Activated naive CD8-positive, alpha-beta T cell treated with anti-CD3 and anti-CD28 coated beads, Interleukin-2, amount 50 U/mL, for 16 hours (primary cell): ENCODE data around the gene ATP1A4.

ENCODE experiments used
- DNase-seq: peaks from one replicate; pipeline ENCODE4 v3.0.0-alpha.2; 2020; ENCODE audit warnings: low read depth, low spot score

The ATP1A4 gene

DNA sequence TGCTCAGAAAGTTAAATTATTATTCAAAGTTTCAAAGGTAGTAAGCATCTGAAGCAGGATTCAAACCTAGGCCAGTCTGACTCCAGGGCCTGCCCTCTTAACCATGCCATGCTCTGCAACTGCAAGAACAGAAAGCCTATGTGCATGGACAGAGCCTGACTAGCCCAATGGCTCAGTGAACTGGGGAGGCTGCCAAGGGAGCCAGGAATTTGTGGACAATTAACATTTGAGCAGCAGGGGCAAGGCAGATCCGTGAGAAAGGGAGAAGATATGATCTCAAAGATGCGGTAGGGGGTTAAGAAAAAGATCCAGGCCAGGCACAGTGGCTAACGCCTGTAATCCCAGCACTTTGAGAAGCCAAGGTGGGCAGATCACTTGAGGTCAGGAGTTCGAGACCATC lies 6.5 kb upstream of the ATP1A4 start:
- DNase-seq: no peak

DNA sequence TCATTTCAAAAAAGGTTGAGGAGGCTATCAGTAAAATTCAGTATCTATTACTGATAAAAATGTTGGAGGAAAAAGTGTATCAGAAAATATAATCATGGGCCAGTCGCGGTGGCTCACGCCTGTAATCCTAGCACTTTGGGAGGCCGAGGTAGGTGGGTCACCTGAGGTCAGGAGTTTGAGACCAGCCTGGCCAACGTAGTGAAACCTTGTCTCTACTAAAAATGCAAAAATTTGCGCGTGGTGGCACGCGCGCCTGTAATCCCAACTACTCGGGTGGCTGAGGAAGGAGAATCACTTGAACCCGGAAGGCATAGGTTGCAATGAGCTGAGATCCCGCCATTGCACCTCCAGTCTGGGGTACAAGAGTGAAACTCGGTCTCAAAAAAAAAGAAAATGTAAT lies 5.3 kb upstream of the ATP1A4 start:
- DNase-seq: no peak

DNA sequence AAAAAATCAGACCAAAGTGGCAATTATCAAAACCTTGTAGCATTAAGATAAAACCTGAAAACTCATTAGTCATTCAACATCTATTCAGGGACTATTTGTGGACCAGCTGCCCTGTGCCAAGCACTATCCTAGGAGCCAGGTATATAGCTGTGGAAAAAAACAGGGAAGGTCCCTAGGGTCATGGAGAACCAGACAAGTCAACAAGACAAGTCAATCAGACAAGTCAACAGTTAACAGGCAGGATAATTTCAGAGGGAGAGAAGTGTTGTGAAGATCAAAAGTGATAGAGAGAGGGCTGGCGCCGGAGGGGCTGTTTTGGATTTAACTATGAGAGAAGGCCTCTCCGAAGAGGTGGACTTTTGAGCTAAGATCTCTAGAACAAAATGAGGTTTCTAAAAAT lies 3.3 kb upstream of the ATP1A4 start:
- DNase-seq: no peak

DNA sequence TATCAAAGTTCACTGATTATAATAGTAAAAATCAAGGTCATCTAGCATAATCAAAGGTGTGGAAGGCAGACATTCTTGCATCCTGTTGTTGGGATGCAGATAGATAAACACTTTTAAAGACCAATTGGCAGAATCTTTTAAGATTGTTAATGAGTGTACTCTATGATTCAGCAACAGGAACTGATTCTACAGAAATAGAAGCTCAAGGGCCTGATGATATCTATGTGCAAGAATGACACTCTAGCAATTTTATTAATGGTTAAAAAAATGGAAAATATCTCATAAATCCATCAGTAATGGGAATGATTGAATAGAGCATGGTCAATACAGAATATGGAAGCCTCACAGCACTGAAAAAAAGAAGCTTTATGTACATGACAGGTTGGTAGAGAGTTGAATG lies 2.2 kb upstream of the ATP1A4 start:
- DNase-seq: no peak

DNA sequence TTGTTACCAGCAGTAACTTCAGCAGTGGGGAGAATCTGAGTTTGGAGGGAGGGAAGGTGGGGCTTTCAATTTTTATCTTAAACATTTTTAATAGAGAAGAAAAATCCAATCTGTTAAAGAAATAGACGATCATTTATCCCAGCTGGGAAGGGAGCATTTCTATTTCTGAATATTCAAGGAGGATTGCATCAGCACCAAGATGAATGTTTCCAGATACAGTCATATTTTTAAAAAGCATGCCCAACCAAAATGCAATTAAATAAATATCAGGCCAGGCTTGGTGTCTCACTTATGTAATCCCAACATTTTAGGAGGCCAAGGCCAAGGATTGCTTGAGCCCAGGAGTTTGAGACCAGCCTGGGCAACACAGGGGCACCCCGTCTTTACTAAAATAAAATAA lies 1.7 kb upstream of the ATP1A4 start:
- no peak for DNase-seq

DNA sequence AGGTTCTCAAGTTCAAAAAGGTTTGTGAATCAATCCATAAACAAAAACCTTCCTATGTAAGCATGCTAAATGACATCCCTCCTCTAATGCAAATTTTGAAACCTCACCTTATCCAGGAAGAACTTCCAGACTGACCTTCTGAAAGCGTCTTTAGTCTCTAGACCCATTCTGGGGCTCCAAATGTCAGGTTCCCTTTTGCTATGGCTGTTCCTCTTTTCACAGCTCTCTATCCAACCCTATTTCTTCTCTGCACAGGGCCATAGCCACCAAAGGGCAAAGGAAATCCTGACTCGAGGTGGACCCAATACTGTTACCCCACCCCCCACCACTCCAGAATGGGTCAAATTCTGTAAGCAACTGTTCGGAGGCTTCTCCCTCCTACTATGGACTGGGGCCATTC lies 3.4 kb downstream of the ATP1A4 start:
- DNase-seq: no peak

DNA sequence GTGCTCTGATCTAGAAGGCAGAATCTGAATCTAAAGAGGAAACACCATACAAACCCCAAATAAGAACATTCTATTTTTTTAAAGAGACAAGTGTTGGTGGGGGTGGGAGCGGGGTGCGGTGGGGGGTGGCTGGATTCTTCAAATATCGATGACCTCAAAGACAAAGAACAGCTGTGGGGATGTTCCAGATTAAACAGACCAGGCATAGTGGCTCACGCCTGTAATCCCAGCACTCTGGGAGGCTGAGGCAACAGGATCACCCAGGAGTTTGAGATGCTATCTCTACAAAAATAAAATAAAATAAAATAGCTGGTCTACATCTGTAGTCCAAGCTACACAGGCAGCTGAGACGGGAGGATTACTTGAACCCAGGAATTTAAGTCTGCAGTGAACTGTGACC lies 5.0 kb downstream of the ATP1A4 start:
- DNase-seq: no peak

DNA sequence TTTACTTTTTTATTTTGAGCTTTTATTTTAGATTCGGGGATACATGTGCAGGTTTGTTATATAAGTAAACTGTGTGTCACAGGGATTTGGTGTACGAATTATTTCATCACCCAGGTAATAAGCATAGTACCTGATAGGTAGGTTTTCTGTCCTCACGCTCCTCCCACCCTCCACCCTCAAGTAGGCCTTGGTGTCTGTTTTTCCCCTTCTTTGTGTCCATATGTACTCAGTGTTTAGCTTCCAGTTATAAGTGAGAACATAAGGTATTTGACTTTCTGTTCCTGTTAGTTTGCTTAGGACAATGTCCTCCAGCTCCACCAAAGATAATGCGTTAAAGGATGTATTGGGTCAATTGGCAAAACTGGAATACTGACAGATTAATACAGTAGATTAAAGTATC lies 5.8 kb downstream of the ATP1A4 start:
- DNase-seq: no peak

DNA sequence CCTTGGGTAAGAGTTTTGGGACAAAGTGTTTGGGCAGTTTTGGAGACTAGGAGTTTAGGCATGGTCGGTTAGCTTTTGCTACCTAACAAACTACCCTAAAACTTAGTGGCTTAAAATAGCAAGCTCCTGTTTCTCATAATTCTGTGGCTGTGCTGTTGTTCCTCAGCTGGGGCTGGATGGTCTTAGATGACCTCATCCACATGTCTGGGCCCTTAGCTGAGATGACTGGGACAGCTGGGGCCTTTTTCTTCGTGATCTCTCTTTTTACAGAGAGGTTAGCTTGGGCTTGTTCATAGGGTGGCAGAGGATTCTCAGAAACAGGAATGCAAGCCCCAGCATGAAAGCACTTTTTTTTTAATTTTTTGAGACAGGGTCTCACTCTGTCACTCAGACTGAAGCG lies 6.6 kb downstream of the ATP1A4 start:
- no peak for DNase-seq

DNA sequence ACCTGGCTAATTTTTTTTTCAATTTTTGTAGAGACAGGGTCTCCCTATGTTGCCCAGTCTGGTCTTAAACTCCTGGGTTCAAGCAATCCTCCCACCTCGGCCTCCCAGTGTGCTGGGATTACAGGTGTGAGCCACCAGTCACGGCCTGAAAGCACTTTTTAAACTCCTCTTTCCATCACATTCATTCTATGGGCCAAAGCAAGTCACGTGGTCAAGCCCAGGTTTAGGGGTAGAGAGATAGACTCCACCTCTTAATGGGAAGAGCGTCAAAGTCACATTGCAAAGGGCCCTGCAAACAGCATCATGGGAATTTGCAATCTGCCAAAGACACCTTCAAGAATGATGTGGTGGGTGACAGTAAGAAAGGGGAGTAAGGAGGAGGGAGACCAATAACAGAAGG lies 7.1 kb downstream of the ATP1A4 start:
- no peak for DNase-seq

DNA sequence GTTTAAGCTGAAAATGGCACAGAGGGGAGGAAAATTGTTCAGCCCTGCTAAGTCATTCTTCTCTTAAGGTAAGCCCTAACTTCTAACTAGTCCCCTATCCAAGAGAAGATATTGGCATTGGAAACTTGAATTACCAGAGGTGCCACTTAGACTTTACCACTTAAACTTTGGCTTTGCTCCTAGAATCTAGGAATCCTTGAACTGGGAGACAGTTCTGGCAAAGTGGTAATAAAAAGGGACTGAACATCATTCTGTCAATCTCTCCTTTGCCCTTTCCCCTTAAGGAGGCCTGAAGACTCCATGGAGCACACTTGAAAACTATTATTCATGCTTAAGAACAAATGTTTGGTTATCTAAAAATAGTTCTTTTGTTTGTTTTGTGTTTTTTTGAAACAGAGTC lies 8.4 kb downstream of the ATP1A4 start:
- DNase-seq: no peak

DNA sequence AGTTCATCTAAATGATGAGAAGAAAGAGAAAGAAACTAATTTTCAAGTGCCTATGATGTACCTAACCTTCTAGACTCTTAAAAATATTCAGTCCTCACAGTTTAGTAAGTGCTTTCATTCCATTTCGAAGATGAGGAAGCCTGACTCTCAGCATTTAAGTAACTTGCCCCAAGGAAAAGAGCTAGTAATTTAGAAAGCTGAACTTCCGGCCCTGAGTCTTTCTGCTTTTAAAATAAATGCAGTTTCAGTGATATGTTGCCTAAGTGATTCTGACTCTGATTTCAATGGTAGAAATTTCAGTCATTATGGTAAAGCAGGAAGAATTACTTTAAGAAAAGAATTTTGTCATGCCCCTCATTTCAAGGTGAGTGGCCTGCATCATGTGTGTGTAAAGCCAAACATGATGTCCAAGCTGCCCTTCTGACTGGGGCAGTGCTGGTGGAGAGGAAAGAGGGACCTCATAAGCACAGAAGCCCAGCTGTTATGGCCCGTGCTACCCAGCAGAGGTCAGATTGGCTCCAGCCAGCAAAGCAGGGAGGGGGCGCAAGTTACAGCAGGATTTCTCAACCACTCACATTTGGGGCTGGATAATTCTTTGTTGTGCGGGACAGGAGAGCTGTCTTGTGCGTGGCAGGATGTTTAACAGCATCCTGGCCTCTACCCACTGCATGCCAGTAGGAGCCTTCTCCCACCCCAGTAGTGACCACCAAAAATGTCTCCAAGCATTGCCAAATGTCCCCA lies 10.7 kb downstream of the ATP1A4 start:
- DNase-seq: no peak

DNA sequence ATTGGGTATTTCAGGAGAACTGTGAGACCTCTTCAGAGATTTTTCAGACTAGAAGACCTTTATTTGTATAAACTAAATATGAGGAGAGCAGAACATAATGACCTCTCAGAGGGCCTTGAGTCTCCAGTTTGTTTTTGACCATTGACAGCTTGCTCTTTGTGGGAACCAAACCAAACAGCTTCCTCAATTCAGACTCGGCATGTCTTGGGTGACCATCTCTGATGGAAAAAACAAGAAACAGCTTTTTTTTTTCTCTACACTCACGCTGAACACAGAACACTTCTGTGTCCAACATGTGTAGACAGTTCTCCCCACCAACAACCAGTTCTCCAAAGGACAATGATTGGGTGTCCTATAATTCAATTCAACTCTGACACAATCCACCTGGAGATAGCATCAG lies 11.5 kb downstream of the ATP1A4 start:
- no peak for DNase-seq

DNA sequence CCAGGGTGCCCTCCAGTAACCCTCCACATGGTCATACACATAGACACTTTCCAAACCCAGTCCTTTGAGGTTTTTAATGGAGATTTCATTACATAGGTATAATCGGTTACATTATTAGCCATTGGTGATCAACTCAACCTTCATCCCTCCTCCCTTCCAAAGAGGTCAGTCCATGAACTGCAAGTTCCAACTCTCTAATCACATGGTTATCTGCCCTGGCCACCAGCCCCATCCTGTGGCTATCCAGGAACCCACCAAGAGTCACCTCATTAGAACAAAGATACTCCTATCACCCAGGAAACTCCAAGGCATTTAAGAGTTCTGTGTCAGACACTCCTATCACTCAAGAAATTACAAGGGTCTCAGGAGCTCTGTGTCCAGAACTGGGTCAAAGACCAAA lies 12.2 kb downstream of the ATP1A4 start:
- DNase-seq: no peak

DNA sequence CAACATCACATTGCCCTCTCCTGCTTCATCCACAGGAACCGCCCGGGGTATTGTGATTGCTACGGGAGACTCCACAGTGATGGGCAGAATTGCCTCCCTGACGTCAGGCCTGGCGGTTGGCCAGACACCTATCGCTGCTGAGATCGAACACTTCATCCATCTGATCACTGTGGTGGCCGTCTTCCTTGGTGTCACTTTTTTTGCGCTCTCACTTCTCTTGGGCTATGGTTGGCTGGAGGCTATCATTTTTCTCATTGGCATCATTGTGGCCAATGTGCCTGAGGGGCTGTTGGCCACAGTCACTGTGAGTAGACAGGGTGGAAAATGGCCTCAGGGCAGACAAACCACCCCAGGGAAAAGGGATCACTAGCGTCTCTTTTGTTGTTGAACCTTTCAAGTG lies 12.7 kb downstream of the ATP1A4 start:
- no peak for DNase-seq

DNA sequence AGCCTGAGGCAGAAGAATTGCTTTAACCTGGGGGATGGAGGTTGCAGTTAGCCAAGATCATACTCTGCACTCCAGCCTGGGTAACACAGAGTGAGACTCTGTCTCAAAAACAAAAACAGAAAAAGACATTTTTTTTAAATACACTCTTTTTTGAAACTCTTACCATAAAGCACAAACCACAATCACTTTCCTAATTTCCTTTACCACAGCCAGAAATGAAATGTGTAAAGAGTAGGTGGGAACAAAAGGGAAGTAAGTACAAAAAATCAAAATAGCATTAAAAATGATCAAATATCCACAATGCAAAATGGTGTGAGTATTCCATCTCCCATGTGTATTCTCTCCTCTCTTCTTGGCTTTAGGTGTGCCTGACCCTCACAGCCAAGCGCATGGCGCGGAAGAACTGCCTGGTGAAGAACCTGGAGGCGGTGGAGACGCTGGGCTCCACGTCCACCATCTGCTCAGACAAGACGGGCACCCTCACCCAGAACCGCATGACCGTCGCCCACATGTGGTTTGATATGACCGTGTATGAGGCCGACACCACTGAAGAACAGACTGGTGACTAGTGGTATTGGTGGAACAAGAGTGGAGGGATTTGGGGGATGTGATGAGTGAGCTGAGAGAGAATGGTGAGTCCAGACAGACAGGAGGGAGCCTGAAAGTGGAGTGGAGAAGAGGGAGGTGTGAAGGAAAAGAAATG lies 14.9 kb downstream of the ATP1A4 start:
- DNase-seq: no peak

DNA sequence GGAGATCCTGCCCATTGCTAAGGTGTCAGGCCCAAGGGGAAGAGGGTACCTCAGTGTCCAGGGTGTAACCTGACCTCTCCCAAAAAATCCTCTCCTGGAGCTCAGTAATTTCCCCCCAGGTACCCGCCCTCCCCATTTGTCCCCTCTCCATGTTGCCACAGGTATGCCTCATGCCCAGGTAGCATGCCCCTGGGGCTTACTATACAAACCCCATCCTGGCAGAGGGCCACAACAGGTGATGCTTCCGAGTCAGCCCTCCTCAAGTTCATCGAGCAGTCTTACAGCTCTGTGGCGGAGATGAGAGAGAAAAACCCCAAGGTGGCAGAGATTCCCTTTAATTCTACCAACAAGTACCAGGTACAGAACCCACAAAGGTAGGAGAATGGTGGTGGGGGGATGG lies 15.7 kb downstream of the ATP1A4 start:
- no peak for DNase-seq

DNA sequence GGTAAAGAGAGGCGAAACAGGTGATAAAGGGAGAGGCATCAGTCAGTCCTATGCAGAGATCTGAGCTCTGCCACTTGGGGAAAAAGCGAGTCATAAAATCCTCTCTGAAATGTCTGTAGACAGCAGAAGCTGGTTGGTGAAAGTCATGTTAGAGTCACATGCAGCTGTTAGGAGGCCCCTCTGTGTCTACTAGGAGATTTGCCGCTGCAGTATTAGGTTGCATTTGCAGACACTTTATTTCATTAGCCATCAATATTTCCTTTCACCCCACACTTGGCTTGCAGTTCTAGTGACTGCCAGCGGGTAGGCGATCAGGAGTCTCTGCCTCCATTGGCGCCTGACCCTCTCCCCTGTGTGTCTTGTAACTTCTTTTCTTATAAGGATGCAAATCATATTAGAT lies 16.2 kb downstream of the ATP1A4 start:
- no peak for DNase-seq

DNA sequence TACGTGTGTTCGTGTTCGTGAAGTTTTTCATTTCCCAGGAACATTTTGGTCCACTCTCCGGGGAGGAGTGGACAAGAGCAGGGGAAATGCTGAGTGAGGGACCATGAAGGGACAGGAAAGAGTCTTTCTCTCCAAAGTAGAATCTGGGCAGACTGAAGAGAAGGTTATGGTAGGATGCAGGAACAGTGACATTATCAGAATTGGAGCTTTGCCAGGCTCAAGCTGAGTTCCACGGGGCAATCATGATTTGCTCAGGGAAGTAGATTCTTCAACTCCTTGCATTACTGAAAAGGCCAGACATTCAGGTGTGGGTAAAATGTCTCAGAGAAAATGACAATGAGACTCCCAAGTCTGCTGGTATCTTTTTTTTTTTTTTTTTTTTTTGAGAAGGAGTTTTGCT lies 16.6 kb downstream of the ATP1A4 start:
- no peak for DNase-seq

DNA sequence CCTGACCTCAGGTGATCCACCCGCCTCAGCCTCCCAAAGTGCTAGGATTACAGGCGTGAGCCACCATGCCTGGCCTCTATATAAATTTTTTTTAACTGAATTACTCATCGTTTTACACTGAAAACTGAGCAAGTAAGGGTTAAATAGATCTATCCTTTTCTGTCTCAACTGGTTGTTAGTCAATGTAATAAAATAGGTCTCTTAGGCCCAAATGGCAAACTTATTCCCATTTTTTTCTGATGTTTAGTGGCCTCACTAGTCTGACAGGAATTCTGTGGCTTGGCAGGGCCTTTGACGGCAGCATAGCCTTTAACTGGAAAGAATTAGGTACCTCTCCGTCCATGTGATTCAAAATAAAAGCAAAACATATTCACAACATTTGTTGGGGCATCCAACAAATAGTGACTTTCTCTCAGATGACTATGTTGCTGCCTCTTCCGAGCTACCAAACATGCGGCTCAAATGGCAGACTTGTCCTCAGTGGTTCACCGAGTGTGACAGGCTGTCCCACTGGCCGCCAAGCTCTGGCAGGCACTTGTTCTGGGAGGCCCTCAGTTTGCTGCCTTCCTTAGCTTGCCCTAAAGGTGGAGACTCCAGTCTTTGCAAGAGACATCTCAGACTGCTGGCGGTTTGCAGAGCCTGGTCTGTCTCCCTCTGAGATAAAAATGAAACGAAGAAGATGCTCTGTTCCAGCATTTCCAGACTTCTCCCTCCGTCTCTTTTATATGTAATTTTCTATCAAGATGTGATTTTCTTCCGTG lies 17.4 kb downstream of the ATP1A4 start:
- no peak for DNase-seq

DNA sequence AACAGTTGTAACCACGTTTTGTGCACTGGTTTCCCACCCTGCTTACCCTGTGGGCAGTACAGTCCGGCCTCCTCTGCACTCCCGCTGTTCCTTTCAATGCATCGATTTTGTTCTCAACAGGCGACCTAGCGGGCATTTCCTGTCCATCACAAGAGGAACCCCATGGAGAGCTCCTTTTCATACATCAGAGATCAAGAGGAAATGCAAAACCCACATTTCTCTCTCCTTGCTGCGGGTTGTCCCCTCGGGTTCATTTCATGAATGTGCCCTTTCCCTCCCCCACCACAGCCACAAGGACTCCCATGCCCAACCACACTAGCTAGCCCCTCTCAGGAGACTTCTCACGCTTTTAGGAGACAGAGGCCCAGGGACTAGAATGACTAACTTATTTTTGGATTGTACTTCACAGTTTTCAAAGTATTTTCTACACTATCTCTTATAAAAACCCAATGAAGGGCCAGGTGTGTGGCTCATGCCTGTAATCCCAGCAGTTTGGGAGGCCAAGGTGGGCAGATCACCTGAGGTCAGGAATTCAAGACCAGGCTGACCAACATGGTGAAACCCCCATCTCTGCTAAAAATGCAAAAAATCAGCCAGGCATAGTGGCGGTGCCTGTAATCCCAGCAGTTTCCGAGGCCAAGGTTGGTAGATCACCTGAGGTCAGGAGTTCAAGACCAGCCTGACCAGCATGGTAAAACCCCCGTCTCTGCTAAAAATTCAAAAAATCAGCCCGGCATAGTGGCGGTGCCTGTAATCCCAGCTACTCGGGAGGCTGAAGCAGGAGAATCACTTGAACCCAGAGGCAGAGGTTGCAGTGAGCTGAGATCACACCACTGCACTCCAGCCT lies 18.4 kb downstream of the ATP1A4 start:
- DNase-seq: no peak

DNA sequence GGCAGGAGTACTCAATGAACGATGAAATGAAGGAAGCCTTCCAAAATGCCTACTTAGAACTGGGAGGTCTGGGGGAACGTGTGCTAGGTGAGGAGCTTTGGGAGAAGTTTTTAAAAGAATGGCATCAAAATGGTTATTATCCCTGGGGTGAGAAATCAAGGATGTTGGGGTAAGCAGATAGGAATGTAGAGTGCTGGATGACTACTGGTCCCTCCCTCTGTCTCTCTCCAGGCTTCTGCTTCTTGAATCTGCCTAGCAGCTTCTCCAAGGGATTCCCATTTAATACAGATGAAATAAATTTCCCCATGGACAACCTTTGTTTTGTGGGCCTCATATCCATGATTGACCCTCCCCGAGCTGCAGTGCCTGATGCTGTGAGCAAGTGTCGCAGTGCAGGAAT lies 20.0 kb downstream of the ATP1A4 start:
- DNase-seq: no peak
